PC-3 (cell line): ENCODE data around the gene TPST2. TPM values are rescaled to one million over a fixed set of nuclear protein-coding genes. Genes with fewer than 3 reads are reported as not detected.
"Not testable (repeated sequence)": the region's sequence is repeated elsewhere in the genome, so short reads cannot be mapped to it uniquely, and the experiment has no call there.

Source experiments
- ATAC-seq: fragments of 200-7000 bp; cut with Tn5 transposase; 2 replicates; pipeline ENCODE4 v1.9.1; 2020; ENCODE audit warnings: mild to moderate bottlenecking, moderate library complexity
- BruUV-seq: library from RNA; stranded (reverse); fragments of 400-500 nt; replicated peaks from 2 replicates; lab custom pipeline; 2021; lab: Mats Ljungman, UMichigan
- CTCF ChIA-PET: fragments of 300-600 bp; sonication (Branson Sonifier 250); formaldehyde crosslinking; loops from one replicate; lab custom pipeline; 2022; ENCODE audit warnings: antibody characterized with exemption; lab: Charles Lee
- POLR2A ChIA-PET: fragments of 300-600 bp; sonication (Branson Sonifier 250); formaldehyde crosslinking; loops from one replicate; lab custom pipeline; 2022; ENCODE audit warnings: antibody characterized with exemption; ENCODE audit not compliant: unreplicated experiment; lab: Charles Lee
- DNase-seq: peaks from one replicate; pipeline ENCODE4 v3.0.0-alpha.2; 2015
- H2AFZ ChIP-seq: fragments of 300-600 bp; sonication (generic); 2 replicates; pipeline ENCODE4 v1.6.0; 2016; ENCODE audit warnings: antibody characterized with exemption, low read length
- H3F3A ChIP-seq: fragments of 300-600 bp; sonication (generic); one replicate; pipeline ENCODE4 v1.6.0; 2017; ENCODE audit warnings: antibody characterized with exemption, low read length, control low read depth, mild to moderate bottlenecking; ENCODE audit not compliant: unreplicated experiment
- H3K27ac ChIP-seq: fragments of 300-600 bp; sonication (generic); 2 replicates; pipeline ENCODE4 v1.5.1; 2016; ENCODE audit warnings: mild to moderate bottlenecking, low read length
- H3K27me3 ChIP-seq: fragments of 300-600 bp; sonication (generic); 2 replicates; pipeline ENCODE4 v1.6.1; 2016; ENCODE audit warnings: low read length, mixed read lengths
- H3K36me3 ChIP-seq: fragments of 300-600 bp; sonication (generic); 2 replicates; pipeline ENCODE4 v1.6.1; 2016; ENCODE audit warnings: low read depth, mixed run types, low read length, mixed read lengths
- H3K4me1 ChIP-seq: fragments of 300-600 bp; sonication (generic); 2 replicates; pipeline ENCODE4 v1.5.1; 2016; ENCODE audit warnings: low read length; ENCODE audit not compliant: insufficient read depth
- H3K4me2 ChIP-seq: fragments of 300-600 bp; sonication (generic); 2 replicates; pipeline ENCODE4 v1.6.0; 2016; ENCODE audit warnings: low read length
- H3K4me3 ChIP-seq: fragments of 300-600 bp; sonication (generic); 2 replicates; pipeline ENCODE4 v1.5.1; 2016; ENCODE audit warnings: mild to moderate bottlenecking, low read length, mixed read lengths
- H3K79me2 ChIP-seq: fragments of 300-600 bp; sonication (generic); 2 replicates; pipeline ENCODE4 v1.6.1; 2017; ENCODE audit warnings: low read length, mixed read lengths
- H3K9ac ChIP-seq: fragments of 300-600 bp; sonication (generic); 2 replicates; pipeline ENCODE4 v1.6.0; 2016; ENCODE audit warnings: mild to moderate bottlenecking, low read length
- H3K9me2 ChIP-seq: fragments of 300-600 bp; sonication (generic); replicated peaks from 2 replicates; pipeline ENCODE4 v1.6.1; 2016; ENCODE audit warnings: mixed run types, low read length, mixed read lengths
- H3K9me3 ChIP-seq: fragments of 300-600 bp; sonication (generic); 2 replicates; pipeline ENCODE4 v1.6.1; 2016; ENCODE audit warnings: low read length, mixed read lengths
- H4K20me1 ChIP-seq: fragments of 300-600 bp; sonication (generic); 2 replicates; pipeline ENCODE4 v1.6.1; 2016; ENCODE audit warnings: low read length, mixed read lengths
- EZH2 ChIP-seq: fragments of 300-600 bp; sonication (generic); IDR thresholded peaks from one replicate; pipeline ENCODE4 v1.6.1; 2017; ENCODE audit warnings: antibody characterized with exemption, mild to moderate bottlenecking, low read length; ENCODE audit not compliant: unreplicated experiment
- EZH2phosphoT487 ChIP-seq: fragments of 300-600 bp; sonication (generic); IDR thresholded peaks from 2 replicates; pipeline ENCODE4 v1.6.1; 2018; ENCODE audit warnings: mild to moderate bottlenecking, antibody characterized with exemption, low read length, borderline replicate concordance
- intact Hi-C: fragments of 100-400 bp; cut with micrococcal nuclease; formaldehyde crosslinking; loops from 2 replicates; pipeline ENCODE4 v1.9.0; 2023
- total RNA-seq: library from RNA; depleted of rRNA; stranded (reverse); fragments of >200 nt; gene quantifications from 2 replicates; pipeline ENCODE4 v1.2.3, GENCODE V29; 2014
- TF ChIP-seq, protein P1 (sequence below): fragments of 300-600 bp; sonication (generic); conservative IDR thresholded peaks from 2 replicates; pipeline ENCODE4 v1.5.1; 2017; ENCODE audit warnings: antibody characterized with exemption, low read depth, mild to moderate bottlenecking, low read length

TPST2 gene
- total RNA-seq, 1 experiment from 2014 or later = 8.1 TPM

DNA sequence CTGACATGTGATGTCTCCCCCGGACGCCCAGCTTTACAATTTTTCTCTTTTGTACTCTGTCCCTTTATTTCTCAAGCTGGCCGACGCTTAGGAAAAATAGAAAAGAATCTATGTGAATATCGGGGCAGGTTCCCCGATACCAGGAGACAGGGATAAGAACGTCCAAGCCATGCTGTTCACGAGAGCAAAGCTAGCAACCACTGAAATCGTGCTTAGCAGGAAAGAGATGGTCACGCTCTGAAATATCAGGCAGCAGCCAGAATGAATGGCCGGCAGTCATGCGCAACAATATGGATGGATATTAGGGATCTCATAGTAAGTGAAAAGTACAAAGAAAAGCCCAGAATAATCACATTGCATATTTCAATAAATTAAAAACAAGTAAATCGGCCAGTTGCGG is 24.4 kb upstream of the TPST2 start:
- Histone ChIP-seq H3K9ac (no peak overlapping the region), H3K4me3 (no peak overlapping the region), H3K79me2 (no peaks in the 10 kb centered on the region), H3K4me1 (peaks cover 14% of the 10 kb centered on the region), H3K9me2 (no peaks in the 10 kb centered on the region), H3K36me3 (no peaks in the 10 kb centered on the region), H3K27ac (no peak overlapping the region), H3K27me3 (no peaks in the 10 kb centered on the region), H2AFZ (no peak overlapping the region), H3K4me2 (no peak overlapping the region), H3F3A (no peaks in the 10 kb centered on the region), H4K20me1 (no peaks in the 10 kb centered on the region), H3K9me3 (no peaks in the 10 kb centered on the region)
- intact Hi-C loops = no loop called here
- POLR2A ChIA-PET = no interaction called here
- DNase-seq (no peak), ATAC-seq (no peak)
- TF ChIP-seq, protein P1, sequence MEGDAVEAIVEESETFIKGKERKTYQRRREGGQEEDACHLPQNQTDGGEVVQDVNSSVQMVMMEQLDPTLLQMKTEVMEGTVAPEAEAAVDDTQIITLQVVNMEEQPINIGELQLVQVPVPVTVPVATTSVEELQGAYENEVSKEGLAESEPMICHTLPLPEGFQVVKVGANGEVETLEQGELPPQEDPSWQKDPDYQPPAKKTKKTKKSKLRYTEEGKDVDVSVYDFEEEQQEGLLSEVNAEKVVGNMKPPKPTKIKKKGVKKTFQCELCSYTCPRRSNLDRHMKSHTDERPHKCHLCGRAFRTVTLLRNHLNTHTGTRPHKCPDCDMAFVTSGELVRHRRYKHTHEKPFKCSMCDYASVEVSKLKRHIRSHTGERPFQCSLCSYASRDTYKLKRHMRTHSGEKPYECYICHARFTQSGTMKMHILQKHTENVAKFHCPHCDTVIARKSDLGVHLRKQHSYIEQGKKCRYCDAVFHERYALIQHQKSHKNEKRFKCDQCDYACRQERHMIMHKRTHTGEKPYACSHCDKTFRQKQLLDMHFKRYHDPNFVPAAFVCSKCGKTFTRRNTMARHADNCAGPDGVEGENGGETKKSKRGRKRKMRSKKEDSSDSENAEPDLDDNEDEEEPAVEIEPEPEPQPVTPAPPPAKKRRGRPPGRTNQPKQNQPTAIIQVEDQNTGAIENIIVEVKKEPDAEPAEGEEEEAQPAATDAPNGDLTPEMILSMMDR = no peak
- no peak for TF ChIP-seq EZH2
- no peak for TF ChIP-seq EZH2phosphoT487
- no TSS peak for BruUV-seq
- CTCF ChIA-PET = no interaction called here

GRCh38 chr22:26613753-26614152 is 23.8 kb upstream of the TPST2 start:
- BruUV-seq, CTCF ChIA-PET: not testable (repeated sequence)

DNA sequence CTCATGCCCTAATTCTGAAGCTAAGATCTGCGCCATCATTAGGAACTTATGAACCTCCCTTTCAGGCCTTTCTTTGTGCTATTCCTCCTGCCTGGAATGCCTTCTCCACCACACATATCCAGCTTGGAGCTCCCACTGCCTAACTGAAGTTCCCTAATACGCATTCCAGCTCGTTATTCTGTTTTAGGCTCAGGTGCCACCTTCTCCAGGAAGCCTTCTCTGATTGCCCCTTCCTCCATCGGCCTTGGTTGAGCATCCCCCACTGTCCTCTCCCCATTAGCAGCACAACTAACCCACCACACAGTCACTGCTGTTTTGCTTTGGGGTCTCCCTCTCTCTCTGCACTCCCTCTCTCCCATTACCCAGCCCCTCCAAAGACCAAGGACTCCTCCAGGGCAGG is 22.7 kb upstream of the TPST2 start:
- Histone ChIP-seq H3K27ac (no peak overlapping the region), H3K27me3 (no peaks in the 10 kb centered on the region), H3K9ac (no peak overlapping the region), H3K36me3 (no peaks in the 10 kb centered on the region), H4K20me1 (no peaks in the 10 kb centered on the region), H3K9me2 (no peaks in the 10 kb centered on the region), H2AFZ (no peak overlapping the region), H3K4me1 (peaks cover 14% of the 10 kb centered on the region), H3F3A (no peaks in the 10 kb centered on the region), H3K4me2 (no peak overlapping the region), H3K79me2 (no peaks in the 10 kb centered on the region), H3K4me3 (no peak overlapping the region), H3K9me3 (no peaks in the 10 kb centered on the region)
- ATAC-seq (no peak), DNase-seq (no peak)
- no peak for TF ChIP-seq EZH2phosphoT487
- no peak for TF ChIP-seq EZH2
- TF ChIP-seq, protein P1 = no peak
- CTCF ChIA-PET = no interaction called here
- no TSS peak for BruUV-seq
- intact Hi-C loops = no loop called here
- POLR2A ChIA-PET = no interaction called here

More at GRCh38 chr22:26613753-26614152, 23.8 kb upstream of the TPST2 start:
- H2AFZ ChIP-seq, H3K79me2 ChIP-seq, H3K9me3 ChIP-seq, H3K9me2 ChIP-seq, H4K20me1 ChIP-seq, intact Hi-C loops, H3K4me3 ChIP-seq, H3K4me2 ChIP-seq, H3K9ac ChIP-seq, H3K27ac ChIP-seq, H3K27me3 ChIP-seq, ATAC-seq, POLR2A ChIA-PET, H3K36me3 ChIP-seq, H3F3A ChIP-seq, DNase-seq: not testable (repeated sequence)
- H3K4me1 ChIP-seq = peaks cover 14% of the 10 kb centered on the region
